Astrocyte (in vitro differentiated cells and primary cell): ENCODE results near the gene AGGF1.

Source experiments
- EZH2 ChIP-seq: IDR thresholded peaks from 2 replicates; pipeline ENCODE4 v1.6.1; 2012; ENCODE audit warnings: mild to moderate bottlenecking, low read length, inconsistent platforms; ENCODE audit not compliant: insufficient read depth
- TF ChIP-seq, protein P1 (sequence below): IDR thresholded peaks from 2 replicates; pipeline ENCODE4 v1.5.1; 2011; ENCODE audit warnings: low read depth, mild to moderate bottlenecking, inconsistent platforms, low read length, moderate library complexity; ENCODE audit not compliant: insufficient read depth

DNA sequence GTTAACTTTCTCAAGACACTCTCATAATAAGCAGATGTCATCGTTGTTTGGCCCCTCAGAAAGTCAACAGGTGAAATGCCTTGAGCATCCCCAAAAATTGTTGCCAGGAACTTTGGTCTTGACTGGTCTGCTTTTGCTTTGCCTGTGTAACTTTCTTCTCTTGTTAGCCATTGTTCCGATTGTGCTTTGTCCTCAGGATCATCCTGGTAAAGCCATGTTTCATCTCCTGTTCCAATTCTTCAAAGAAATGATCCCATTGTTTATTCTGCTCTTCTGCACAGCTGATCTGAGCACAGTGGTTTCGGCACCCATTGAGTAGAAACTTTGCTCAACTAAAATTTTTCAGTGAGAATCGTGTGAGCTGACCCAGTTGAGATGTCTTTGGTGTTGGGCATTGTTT, 65.0 kb downstream of the AGGF1 start:
- TF ChIP-seq, protein P1, sequence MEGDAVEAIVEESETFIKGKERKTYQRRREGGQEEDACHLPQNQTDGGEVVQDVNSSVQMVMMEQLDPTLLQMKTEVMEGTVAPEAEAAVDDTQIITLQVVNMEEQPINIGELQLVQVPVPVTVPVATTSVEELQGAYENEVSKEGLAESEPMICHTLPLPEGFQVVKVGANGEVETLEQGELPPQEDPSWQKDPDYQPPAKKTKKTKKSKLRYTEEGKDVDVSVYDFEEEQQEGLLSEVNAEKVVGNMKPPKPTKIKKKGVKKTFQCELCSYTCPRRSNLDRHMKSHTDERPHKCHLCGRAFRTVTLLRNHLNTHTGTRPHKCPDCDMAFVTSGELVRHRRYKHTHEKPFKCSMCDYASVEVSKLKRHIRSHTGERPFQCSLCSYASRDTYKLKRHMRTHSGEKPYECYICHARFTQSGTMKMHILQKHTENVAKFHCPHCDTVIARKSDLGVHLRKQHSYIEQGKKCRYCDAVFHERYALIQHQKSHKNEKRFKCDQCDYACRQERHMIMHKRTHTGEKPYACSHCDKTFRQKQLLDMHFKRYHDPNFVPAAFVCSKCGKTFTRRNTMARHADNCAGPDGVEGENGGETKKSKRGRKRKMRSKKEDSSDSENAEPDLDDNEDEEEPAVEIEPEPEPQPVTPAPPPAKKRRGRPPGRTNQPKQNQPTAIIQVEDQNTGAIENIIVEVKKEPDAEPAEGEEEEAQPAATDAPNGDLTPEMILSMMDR: no peak
- TF ChIP-seq EZH2: no peak
